GM18507 (cell line): ENCODE measurements around the gene BIK.
"Not testable (repeated sequence)": the region's sequence is repeated elsewhere in the genome, so short reads cannot be mapped to it uniquely, and the experiment has no call there.

Experiments used
- DNase-seq: peaks from one replicate; pipeline ENCODE4 v3.0.0; 2011; ENCODE audit warnings: low read depth; ENCODE audit not compliant: insufficient read length; ENCODE audit errors: extremely low spot score
- FAIRE-seq: peaks from 2 replicates; lab custom pipeline; 2011; peaks lifted over from hg19 to GRCh38; lab: Jason Lieb, UNC

BIK gene

DNA sequence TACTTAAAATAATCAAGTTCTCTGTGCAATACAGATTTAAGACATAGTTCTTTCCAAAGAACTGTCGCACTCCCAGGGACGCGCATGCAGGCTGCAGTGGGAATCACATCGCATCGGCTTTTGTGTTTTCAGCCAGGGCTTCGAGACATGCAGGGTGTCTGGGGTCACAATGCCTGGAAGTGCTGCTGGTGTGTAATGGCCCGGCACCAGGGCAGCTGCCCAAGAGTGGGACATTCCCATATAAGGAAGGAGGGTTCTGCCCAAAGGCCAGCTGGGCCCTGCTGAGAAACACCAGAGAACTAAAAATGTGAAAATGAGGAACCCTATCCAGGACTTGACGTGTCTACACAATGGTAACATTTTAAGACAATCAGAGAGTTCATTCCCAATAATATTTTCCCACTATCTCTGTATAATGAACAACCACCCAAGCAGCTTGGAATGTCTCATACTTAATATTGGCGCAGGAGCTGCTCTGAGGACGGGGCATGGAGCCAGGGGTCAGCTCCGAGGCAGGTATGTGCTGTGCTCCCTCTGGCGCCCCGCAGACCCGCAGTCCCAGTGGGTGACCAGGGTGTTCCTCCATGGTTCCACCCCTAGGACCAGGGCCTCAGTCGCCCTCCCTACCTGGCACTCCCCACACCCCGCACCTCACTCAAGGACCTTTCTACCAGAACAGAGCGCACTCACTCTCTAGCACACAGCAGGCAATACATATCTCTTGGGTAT, 21.4 kb downstream of the BIK start:
- DNase-seq (no peak), FAIRE-seq (no peak)

DNA sequence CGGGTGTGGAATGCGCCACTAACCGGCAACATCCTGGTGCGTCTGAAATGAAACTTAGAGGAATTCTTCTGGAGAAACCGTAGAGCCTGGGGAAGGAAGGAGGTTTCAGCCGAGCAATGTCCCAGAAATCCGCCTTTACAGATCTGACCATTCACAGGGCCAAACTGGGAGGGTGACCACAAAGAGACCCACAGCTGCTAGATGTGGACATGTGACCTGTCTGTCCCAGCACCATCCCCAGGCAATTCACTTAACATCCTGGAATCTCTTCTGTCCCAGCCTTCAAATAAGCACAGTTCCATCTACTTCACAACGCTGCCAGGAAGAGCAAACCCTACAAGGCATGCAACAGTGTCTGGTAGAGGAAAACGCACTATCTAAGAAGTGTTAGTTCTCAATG, 22.9 kb downstream of the BIK start:
- no peak for FAIRE-seq
- no peak for DNase-seq

DNA sequence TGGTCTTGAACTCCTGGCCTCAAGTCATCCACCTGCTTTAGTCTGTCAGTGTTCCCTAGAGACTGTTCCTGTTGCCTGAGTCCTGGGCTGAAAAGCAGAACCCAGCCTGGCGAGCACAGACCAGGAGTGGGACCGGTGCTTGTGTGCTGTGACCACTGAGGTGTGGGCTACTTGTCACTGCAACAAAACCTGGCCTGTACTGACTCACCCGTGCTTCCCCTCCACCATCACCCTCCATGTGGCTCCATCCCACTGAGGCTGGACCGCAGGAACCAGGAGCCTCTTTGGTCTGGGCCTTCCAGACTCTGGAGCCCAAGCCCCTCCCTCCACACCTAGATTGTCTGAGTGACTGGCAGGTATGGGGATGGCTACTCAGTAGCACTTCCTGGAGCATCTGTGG, 24.0 kb downstream of the BIK start:
- FAIRE-seq (no peak), DNase-seq (no peak)

GRCh38 chr22:43135565-43135964, 25.0 kb downstream of the BIK start:
- no peak for DNase-seq
- no peak for FAIRE-seq

DNA sequence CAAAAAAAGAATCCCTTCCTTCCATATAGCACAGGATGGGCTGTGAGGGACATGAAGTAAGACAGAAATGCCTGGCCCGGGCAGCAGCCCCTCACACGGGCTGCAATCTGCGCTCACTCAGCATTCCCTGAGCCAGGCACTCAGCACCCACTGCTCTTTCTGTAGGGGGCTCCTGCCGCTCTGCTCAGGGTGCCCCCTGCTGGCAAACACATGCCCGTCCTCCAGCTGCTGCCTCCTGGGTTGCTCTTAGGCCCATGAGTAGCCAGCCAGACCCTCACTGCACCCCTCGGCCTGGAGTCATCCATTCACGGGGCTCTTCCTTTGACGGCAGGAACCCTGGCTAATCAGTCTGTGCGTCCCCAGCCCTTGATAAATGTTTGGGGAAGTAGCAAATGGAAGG, 25.7 kb downstream of the BIK start:
- FAIRE-seq (peak; percentile 77), DNase-seq (no peak)

DNA sequence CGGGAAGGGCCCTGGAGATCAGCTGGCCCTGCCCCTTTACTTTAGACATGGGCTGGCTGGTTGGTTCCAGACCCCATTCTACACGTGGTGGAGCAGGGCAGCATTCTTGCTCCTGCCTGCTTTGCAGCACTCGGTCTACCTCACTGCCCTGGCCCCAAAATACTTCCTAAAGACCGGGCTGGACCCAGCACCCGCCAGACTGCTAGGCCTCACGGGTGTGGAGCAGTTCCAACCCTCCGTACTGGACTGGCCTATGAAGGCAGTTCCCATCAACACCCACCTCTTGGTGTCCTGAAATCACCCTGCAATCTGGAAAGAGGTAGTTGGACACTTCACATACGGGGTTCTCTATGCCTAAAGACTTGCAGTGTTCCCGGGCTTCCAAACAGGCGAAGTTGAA, 26.3 kb downstream of the BIK start:
- no peak for FAIRE-seq
- no peak for DNase-seq

GRCh38 chr22:43142880-43143562, 32.5 kb downstream of the BIK start, which contains the start of gene MCAT:
TSS of gene MCAT (minus strand) at chr22:43143398. CDS start at chr22:43143348, 50 bp downstream.
- FAIRE-seq, result peak; percentile 95
- DNase-seq, result peak; percentile 86

DNA sequence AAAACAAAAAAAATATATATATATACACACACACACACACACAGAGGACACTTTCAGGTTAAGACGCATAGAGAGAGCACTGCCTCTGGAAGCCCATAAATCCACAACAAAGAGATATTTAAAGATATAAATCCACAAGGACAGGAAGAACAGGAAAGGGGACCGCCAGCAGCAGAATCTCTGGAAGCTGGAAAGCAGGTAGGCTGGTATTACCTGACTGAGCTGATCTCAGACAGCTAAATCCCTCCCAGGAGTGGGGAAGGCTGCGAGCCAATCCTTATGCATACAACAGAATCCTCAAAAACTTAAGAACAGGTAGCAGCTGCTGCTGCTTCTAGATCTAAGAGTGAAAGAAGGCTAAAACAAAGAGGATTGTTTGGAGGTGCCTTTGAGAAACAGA, 34.4 kb downstream of the BIK start:
- no peak for FAIRE-seq
- no peak for DNase-seq

DNA sequence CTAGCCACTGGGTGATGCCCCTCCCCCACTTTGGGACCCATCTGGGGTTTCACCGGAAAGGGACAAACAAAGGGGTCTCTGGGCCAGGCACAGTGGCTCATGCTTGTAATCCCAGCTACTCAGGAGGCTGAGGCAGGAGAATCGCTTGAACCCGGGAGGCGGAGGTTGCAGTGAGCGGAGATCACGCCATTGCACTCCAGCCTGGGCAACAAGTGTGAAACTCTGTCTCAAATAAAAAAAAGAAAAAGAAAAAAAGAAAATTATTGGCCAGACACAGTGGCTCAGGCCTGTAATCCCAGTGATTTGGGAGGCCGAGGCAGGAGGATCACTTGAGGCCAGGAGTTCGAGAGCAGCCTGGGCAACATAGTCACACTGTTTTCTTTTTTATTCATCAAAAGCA, 34.8 kb downstream of the BIK start:
- FAIRE-seq, DNase-seq: not testable (repeated sequence)

GRCh38 chr22:43146332-43146731, 35.8 kb downstream of the BIK start:
- FAIRE-seq, DNase-seq: not testable (repeated sequence)

GRCh38 chr22:43147821-43148220, 37.3 kb downstream of the BIK start:
- DNase-seq (no peak), FAIRE-seq (peak; percentile 84)

- DNase-seq (no peak), FAIRE-seq (peak; percentile 21)
Measured at GRCh38 chr22:43148581-43148980, 38.0 kb downstream of the BIK start.

DNA sequence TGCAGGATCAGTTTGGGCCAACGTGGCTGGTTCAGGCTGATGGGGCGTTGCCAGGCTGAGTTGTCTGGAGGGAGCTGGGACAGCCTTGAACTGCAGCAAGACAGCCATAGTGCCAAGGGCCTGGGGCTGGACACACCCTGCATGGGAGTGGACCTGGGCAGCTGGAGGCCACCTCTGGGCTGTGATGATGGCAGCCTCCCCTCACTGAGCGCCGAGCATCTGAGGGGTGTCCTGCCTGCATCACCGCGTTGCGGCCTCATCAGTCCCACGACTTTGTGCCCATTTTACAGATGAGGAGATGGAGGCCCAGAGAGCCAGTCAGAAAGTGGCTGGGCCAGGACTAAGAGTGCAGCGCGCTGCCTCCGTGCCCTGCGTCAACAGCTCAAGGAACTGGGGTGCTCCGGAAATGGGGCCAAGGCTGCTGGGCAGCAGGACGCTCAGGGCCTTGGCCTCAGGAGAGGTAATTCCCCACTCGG, 40.2 kb downstream of the BIK start:
- FAIRE-seq, result no peak
- DNase-seq, result no peak

DNA sequence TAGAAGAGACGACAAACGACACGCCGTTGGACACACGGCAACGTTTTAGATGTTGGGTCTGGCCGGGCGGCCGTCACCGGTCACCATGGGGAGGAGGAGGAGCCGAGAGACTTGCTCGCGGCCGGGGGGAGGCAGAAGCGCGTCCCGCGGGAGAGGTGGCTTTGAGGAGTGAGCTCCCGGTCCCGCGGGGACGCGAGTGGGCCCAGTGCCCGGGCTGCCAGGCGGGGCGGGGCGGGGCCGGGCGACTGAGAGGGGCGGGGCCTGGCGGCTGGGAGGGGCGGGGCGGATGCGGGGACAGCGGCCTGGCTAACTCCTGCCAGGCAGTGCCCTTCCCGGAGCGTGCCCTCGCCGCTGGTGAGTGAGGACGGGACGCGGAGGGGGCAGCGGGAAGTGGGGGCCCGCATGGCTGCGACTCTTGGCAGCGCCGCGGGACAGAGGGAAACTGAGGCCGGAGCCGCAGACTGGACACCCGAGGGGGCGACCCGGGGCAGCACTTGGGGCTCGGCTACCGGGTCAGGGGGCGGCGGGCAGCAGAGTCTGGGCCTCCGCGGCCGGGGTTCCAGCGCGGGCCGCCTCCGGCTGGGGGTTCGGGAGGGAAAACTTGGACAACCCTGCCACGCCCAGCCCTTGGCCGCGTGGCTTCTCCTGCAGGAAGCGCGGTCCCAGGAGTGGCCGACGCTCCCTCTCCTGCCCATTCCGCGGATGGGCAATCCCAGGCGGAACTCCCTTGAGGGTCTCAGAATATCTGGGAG, 40.9 kb downstream of the BIK start, which contains the start of gene TSPO:
TSPO (plus strand) TSS at position 309 of the 752 bp plus-strand sequence. CDS start 7,680 bp downstream, outside the sequence.
- FAIRE-seq (no peak), DNase-seq (no peak)

GRCh38 chr22:43152003-43152356, 41.4 kb downstream of the BIK start:
- FAIRE-seq, result no peak

DNA sequence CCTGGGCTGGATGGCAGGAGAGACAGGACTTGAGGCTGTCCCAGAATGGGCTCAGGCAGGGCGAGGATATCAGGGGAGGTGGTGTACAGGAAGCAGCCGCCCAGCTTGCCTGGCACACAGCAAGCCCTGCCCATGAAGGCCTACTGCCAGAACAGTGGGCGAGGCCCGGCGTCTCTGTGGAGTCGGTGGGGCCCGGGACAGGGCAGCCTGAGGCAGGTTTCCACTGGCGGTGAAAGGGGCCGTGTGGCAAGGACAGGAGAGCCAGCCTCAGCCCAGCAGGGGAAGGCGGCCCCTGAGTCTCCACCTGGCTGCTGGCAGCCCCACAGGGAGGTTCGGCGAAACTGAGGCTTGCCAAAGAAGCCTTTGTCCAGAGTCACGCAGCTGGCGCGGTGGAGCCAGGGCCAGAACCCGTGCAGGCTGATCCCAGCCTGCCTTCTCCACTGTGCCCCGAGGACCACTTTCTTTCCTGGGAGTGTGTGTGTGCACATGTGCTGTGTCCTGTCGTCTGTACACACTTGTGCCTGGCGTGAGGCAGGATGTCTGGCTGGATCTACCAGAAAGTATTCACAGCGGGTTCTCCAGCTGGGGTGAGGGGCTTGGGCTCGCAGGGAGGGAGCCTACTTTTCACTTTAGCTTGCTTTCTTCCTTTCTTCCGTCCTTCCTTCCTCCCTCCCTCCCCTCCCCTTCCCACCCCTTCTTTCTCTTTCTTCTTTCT, 42.0 kb downstream of the BIK start:
- FAIRE-seq (peak; percentile 33), DNase-seq (no peak)

More at GRCh38 chr22:43152003-43152356, 41.4 kb downstream of the BIK start:
- no peak for DNase-seq

DNA sequence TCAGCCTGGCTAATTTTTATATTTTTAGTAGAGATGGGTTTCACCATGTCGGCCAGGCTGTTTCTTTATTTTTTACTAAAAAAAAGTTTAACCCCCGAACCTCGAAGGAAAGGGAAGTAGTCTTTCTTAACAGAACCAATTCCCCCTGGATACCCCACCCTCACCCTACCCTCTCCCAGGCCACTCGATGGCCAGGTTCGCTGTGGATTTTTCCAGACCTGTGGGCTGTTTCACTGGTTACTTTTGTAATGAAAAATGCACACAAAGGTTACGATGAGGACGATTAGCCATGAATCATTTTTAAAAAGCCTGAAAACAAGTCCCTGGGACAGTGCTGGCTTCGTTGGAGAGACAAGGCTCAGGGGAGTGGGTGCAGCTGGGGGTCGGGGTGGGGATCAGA, 43.3 kb downstream of the BIK start:
- no peak for FAIRE-seq
- no peak for DNase-seq

DNA sequence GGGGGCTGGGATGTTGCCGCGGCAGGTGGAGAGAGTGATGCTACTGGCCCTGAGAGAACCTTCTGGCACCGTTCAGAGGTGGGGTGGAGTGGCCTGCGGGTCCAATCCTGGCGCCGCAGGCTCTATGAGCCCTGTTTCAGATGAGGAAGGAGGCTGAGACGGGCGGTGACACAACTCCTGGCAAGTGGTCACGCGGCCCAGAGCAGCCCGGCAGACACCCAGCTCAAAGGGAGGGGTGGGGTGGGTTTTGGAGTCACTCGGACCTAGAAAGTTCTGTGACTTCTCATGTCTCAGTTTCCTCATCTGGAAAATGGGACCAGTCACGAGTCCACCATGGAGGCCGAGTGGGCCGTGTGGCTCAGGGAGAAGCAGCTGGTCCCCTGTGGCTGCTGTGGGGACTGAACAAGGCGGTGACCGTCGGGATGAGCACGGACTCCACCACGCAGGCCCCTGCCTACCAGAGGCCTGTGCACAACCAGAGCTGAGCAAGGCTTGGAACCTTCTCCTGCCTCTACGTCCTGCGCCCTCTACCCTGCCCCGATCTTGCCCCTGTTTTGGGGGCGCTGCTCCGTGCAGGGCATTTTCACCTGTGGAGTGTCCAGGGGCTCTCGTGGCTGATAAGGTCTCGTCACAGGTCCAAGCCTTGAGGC, 44.5 kb downstream of the BIK start:
- no peak for DNase-seq
- no peak for FAIRE-seq

DNA sequence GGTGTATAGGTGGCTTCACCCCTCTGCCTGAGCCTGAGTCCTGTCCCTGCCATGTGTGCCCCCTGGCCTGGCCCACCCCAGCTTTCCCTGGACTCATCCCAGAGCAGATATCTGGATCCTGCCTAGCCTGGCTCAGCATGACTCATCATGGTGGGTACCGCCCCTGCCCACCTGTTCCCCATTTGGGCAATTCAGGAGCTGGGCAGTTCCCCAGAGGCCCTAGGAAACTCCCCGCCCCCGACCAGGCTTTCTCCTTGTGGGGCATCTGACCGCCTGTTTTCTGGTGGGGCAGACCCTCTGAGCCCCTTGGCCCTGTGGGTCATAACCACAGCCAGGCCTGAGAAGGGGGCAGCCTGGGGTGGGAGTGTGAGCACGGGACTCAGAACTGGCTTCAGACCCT, 45.2 kb downstream of the BIK start:
- no peak for DNase-seq
- no peak for FAIRE-seq
